GM12801 (cell line): ENCODE data around the gene MYH16.

Experiments
- TF ChIP-seq, protein P1 (sequence below): IDR thresholded peaks from one replicate; pipeline ENCODE4 v1.5.1; 2011; ENCODE audit warnings: control low read depth; ENCODE audit not compliant: insufficient read length; ENCODE audit errors: extremely low read depth

Gene MYH16

DNA sequence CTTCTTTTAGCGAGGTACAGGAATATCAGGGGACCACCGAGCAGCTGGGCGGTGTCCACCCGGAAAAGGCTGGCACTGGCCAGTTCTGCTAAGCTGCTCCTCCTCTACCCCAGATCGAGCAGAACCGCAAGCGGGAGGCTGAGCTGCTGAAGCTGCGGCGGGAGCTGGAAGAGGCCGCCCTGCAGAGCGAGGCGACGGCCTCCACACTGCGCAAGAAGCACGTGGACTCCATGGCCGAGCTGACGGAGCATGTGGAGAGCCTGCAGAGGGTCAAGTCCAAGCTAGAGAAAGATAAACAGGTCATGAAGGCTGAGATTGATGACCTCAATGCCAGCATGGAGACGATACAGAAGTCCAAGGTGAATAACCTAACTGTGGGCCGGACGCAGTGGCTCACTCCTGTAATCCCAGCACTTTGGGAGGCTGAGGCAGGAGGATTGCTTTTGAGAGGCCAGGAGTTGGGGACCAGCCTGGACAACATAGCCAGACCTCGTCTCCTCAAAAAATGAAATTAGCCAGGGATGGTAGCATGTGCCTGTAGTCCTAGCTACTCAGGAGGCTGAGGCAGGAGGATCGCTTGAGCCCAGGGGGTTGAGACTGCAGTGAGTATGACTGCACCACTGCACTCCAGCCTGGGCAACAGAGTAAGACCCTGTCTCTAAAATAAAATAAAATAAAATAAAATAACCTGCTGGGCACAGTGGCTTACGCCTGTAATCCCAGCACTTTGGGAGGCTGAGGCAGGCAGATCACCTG, 15.3 kb downstream of the MYH16 start:
- TF ChIP-seq, protein P1, sequence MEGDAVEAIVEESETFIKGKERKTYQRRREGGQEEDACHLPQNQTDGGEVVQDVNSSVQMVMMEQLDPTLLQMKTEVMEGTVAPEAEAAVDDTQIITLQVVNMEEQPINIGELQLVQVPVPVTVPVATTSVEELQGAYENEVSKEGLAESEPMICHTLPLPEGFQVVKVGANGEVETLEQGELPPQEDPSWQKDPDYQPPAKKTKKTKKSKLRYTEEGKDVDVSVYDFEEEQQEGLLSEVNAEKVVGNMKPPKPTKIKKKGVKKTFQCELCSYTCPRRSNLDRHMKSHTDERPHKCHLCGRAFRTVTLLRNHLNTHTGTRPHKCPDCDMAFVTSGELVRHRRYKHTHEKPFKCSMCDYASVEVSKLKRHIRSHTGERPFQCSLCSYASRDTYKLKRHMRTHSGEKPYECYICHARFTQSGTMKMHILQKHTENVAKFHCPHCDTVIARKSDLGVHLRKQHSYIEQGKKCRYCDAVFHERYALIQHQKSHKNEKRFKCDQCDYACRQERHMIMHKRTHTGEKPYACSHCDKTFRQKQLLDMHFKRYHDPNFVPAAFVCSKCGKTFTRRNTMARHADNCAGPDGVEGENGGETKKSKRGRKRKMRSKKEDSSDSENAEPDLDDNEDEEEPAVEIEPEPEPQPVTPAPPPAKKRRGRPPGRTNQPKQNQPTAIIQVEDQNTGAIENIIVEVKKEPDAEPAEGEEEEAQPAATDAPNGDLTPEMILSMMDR = no peak

DNA sequence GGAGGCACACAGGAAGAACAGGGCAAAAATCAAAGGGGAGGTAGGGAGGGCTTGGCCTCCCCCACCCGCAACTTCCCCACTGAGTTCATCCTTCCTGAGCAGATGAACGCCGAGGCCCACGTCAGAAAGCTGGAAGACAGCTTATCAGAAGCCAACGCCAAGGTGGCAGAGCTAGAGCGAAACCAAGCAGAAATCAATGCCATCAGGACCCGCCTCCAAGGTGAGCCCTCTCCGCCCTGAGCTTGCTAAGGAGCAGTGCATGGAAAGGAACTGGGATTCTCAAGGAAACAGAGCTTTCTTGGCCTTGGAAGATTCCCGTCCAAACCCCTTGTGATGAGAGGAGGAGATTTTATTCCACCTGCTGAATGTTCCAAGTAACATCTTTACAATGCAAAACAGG, 16.5 kb downstream of the MYH16 start:
- TF ChIP-seq, protein P1 = no peak

DNA sequence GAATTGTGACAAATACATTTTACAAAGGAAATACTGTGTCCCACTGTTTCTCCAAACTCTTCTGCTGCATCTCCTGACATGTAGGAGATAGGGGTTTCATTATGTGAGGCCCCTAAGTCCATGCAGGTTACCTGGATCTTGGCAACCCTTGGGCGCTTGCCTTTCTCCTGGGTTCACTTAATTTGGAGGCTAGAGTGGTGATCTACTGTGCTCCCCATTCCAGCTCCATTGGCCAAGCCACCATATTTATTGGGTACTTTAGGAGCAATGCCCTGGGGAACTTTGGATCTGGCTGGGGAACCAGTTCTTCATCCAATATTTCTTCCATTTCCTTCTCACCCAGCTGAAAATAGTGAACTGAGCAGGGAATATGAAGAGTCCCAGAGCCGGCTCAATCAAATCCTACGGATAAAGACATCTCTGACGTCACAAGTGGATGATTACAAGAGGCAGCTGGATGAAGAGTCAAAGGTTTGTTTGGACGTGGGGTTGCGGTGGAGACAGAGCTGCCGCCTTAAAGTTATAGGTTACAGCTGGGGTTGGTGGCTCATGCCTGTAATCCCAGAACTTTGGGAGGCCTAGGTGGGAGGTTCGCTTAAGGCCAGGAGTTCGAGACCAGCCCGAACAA, 18.5 kb downstream of the MYH16 start:
- TF ChIP-seq, protein P1 = no peak

DNA sequence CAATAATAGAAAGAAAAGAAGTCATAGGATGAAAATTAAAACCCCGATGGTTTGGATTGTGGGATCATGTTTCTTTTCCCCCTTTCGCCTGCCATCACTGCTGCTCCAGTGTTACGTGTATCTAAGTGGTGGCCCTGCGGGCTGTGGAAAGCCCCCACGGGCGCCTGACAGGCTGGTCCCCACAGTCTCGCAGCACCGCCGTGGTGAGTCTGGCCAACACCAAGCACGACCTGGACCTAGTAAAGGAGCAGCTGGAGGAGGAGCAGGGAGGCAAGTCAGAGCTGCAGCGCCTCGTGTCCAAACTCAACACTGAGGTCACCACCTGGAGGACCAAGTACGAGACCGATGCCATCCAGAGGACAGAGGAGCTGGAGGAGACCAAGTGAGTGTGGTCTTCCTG, 19.5 kb downstream of the MYH16 start:
- TF ChIP-seq, protein P1 = no peak

DNA sequence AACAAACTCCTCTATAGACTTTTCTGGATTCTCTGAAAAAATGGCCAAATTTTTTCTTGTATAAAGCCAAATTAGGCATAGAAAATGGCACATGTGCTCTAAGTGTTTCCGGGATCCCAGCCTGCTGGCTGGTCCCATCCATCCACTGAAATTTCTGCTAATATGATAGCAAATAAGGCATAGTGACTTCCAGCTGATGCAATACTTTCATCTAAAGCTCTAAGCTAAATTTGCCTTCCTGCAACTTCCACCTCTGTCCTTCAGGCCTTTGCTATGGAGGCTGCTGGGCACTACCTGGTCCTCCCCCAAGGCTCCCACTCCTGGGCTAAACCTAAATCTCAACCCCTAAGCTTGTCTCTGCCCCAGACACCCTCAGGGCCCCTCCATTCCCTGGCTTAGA, 20.5 kb downstream of the MYH16 start:
- TF ChIP-seq, protein P1 = no peak

DNA sequence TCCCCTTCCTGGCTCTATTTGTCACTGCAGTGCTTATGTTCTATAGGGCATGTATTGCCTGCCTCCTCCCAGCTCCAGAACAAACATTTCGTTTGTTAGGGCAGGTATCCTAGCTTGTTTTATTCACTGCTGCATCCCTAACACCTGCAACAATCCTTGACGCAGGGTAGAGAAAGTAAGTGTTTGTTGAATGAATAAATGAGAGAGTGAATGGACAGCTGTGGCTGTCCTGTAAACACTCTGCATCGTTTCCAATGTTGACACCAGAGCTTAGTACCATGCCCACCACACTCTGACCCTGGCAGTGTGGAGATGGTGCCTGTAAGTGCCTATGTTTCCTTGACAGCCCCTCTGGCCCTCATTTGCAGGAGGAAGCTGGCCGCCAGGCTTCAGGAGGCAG, 21.0 kb downstream of the MYH16 start:
- TF ChIP-seq, protein P1 = no peak

DNA sequence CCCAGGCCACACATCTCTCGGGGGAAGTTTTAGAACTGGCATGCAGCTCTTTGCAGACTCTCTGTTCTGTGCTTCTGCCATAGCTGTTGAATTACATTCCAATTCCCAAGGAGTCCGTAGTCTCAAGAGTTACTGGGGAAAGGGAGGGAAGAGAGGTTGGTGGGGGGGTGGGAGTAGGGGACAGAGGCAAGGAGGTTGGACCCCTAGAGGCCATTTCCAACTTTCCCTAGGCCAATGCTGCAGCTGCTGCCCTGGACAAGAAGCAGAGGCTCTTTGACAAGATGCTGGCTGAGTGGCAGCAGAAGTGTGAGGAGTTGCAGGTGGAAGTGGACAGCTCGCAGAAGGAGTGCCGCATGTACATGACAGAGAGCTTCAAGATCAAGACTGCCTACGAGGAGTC, 23.8 kb downstream of the MYH16 start:
- TF ChIP-seq, protein P1 = no peak
